Thyroid gland (tissue), 4 donors: ENCODE measurements around the gene MYO10. TPM values are rescaled to one million over a fixed set of nuclear protein-coding genes. Genes with fewer than 3 reads are reported as not detected.

Experiments
- DNase-seq, 2 donors: peaks; one replicate each; pipeline ENCODE4 v3.0.0-alpha.2; 2019
- H3K27ac ChIP-seq, 3 donors: fragments of 200-600 bp; sonication (generic); 1 replicate in 2 of 3; 2 replicates in 1 of 3; pipeline ENCODE4 v1.5.1; 2016 to 2019; ENCODE audit warnings: mild to moderate bottlenecking in 1 of 3, moderate library complexity in 1 of 3
- H3K27me3 ChIP-seq: fragments of 200-600 bp; sonication (generic); one replicate; pipeline ENCODE4 v1.5.1; 2019
- H3K36me3 ChIP-seq, 2 donors: fragments of 200-600 bp; sonication (generic); one replicate each; pipeline ENCODE4 v1.5.1; 2016 to 2019
- H3K4me1 ChIP-seq, 2 donors: fragments of 200-600 bp; sonication (generic); one replicate each; pipeline ENCODE4 v1.5.1; 2017 to 2019
- H3K4me3 ChIP-seq, 3 donors: fragments of 200-600 bp; sonication (generic); replicated peaks in 1 of 3; 1 replicate in 2 of 3; 2 replicates in 1 of 3; pipeline ENCODE4 v1.5.1; 2016; ENCODE audit warnings: mild to moderate bottlenecking in 1 of 3
- H3K9me3 ChIP-seq: fragments of 200-600 bp; sonication (generic); one replicate; pipeline ENCODE4 v1.5.1; 2017
- CTCF ChIP-seq, 6 experiments: fragments of 200-600 bp in 3 of 6; fragments of 450-650 bp in 3 of 6; sonication (generic) in 3 of 6; IDR thresholded peaks; one replicate each; pipeline ENCODE4 v1.5.1; 2016 to 2019; ENCODE audit warnings: antibody characterized with exemption in 6 of 6, mild to moderate bottlenecking in 2 of 6, inconsistent platforms in 1 of 6, moderate library complexity in 1 of 6
- POLR2A ChIP-seq, 2 donors: fragments of 450-650 bp; IDR thresholded peaks; one replicate each; pipeline ENCODE4 v1.6.1; 2017; ENCODE audit warnings: antibody characterized with exemption in 2 of 2, mild to moderate bottlenecking in 2 of 2, moderate library complexity in 1 of 2
- WGBS, 2 donors: methylation state at CpG; one replicate each; pipeline ENCODE4 v1.1.5; 2017; 5-methylcytosine and 5-hydroxymethylcytosine counted together
- intact Hi-C: fragments of 100-400 bp; cut with DNase I; formaldehyde crosslinking; loops from one replicate; pipeline ENCODE4 v1.15.1; 2023
- total RNA-seq, 4 donors: library from RNA; depleted of rRNA; stranded (reverse); fragments of >200 nt; gene quantifications; one replicate each; pipeline ENCODE4 v1.2.3, GENCODE V29; 2016

The MYO10 gene
- total RNA-seq, 4 donors from 2014 or later = 49.2 to 89.6 (median 71.0) TPM

- no peak for DNase-seq
- Histone ChIP-seq H3K4me1 (peaks cover 0 to 13% of the 10 kb centered on the region in 2 donors), H3K9me3 (no peaks in the 10 kb centered on the region), H3K36me3 (peaks cover 33 to 50% of the 10 kb centered on the region in 2 donors), H3K27ac (no peak overlapping the region), H3K27me3 (no peaks in the 10 kb centered on the region), H3K4me3 (no peak overlapping the region)
- TF ChIP-seq CTCF (IDR thresholded peaks at IDR 0.05) (no peak), POLR2A (IDR thresholded peaks at IDR 0.05) (no peak)
- intact Hi-C loops = no loop called here
- 90 to 95% methylated on average over 11 of the region's 11 CpGs for WGBS, 2 donors
These were observed 267.9 kb downstream of the MYO10 start for GRCh38 chr5:16668194-16668593.

GRCh38 chr5:16666883-16667398, 269.1 kb downstream of the MYO10 start:
- WGBS, 2 donors = 75 to 80% methylated on average over 11 of the region's 11 CpGs
- no peaks in the 10 kb centered on the region for H3K9me3 ChIP-seq
- H3K36me3 ChIP-seq = peaks cover 27 to 42% of the 10 kb centered on the region in 2 donors
- no peak overlapping the region for H3K27ac ChIP-seq
- H3K27me3 ChIP-seq = no peaks in the 10 kb centered on the region
- H3K4me1 ChIP-seq = peaks cover 0 to 13% of the 10 kb centered on the region in 2 donors
- intact Hi-C loops = no loop called here
- H3K4me3 ChIP-seq = no peak overlapping the region
- TF ChIP-seq POLR2A (IDR thresholded peaks at IDR 0.05) (no peak), CTCF (IDR thresholded peaks at IDR 0.05) (peak in 2 of 6 experiments; percentile 24 to 28)
- no peak for DNase-seq

DNA sequence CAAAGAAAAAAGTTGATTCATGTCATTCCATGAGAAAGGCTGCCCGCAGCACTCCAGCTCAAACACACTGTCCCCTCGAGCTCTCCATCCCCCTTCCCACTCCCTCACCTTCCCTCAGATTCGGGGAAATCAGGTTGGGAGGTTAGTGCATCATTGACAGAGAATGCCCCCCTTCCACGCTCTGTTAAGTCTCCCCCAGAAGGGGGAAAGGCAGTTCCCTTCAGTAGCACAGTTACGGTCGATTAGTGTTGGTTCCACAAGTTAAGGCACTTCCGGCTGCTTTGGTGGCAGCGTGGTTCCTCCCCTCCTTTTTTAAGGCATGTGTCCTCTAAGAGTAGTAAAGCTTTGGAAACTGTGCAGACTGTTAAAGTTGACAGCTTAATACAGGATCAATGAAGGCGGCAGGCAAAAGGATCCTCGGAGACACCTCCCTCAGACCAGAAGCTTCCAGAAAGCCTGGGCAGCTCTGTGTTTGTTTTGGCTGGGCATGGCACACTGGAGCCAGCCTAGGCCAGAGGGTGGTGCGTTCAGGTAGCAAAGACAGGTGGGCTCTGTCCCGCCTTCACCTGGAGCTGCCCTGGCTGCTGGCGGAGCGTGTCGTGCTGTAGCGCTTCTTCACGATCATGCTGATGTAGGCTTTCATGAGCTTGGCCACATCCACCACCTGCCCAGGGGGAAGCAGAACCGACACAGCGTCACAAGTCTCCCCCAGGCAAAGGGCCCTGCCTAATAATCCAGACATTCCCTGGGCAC, 269.8 kb downstream of the MYO10 start:
- intact Hi-C loops = no loop called here
- no peak overlapping the region for H3K4me3 ChIP-seq

GRCh38 chr5:16665601-16666000, 270.5 kb downstream of the MYO10 start:
- no peak overlapping the region for H3K4me3 ChIP-seq
- no peak for TF ChIP-seq POLR2A (IDR thresholded peaks at IDR 0.05)
- no peak for TF ChIP-seq CTCF (IDR thresholded peaks at IDR 0.05)
- no peak overlapping the region for H3K27ac ChIP-seq
- intact Hi-C loops = no loop called here
- 63 to 74% methylated on average over 3 of the region's 3 CpGs for WGBS, 2 donors
- no peak for DNase-seq
- peaks cover 25 to 31% of the 10 kb centered on the region in 2 donors for H3K36me3 ChIP-seq
- no peaks in the 10 kb centered on the region for H3K27me3 ChIP-seq
- peaks cover 0 to 13% of the 10 kb centered on the region in 2 donors for H3K4me1 ChIP-seq
- H3K9me3 ChIP-seq = no peaks in the 10 kb centered on the region

More for the DNA sequence above, 269.8 kb downstream of the MYO10 start:
- TF ChIP-seq POLR2A (IDR thresholded peaks at IDR 0.05) (no peak), CTCF (IDR thresholded peaks at IDR 0.05) (no peak)
- H3K27me3 ChIP-seq = no peaks in the 10 kb centered on the region
- no peak for DNase-seq
- peaks cover 0 to 13% of the 10 kb centered on the region in 2 donors for H3K4me1 ChIP-seq
- 91 to 92% methylated on average over 17 to 18 of the region's 19 CpGs for WGBS, 2 donors
- peaks cover 27 to 36% of the 10 kb centered on the region in 2 donors for H3K36me3 ChIP-seq
- no peak overlapping the region for H3K27ac ChIP-seq
- H3K9me3 ChIP-seq = no peaks in the 10 kb centered on the region

GRCh38 chr5:16664368-16664767, 271.7 kb downstream of the MYO10 start:
- no peaks in the 10 kb centered on the region for H3K27me3 ChIP-seq
- H3K36me3 ChIP-seq = peaks cover 21 to 29% of the 10 kb centered on the region in 2 donors

More at GRCh38 chr5:16664368-16664767, 271.7 kb downstream of the MYO10 start:
- Histone ChIP-seq H3K27ac (no peak overlapping the region), H3K4me3 (no peak overlapping the region), H3K9me3 (no peaks in the 10 kb centered on the region), H3K4me1 (peaks cover 0 to 2% of the 10 kb centered on the region in 2 donors)
- DNase-seq = no peak
- intact Hi-C loops = no loop called here
- WGBS, 2 donors = 87 to 95% methylated on average over 5 of the region's 5 CpGs
- TF ChIP-seq POLR2A (IDR thresholded peaks at IDR 0.05) (no peak), CTCF (IDR thresholded peaks at IDR 0.05) (no peak)
